K562 (cell line): Measurements from ENCODE around the gene E2F2. TPM values are rescaled to one million over a fixed set of nuclear protein-coding genes. Genes with fewer than 3 reads are reported as not detected.

Experiments used
- ARID1B ChIP-seq: fragments of 450-650 bp; IDR thresholded peaks from 2 replicates; pipeline ENCODE4 v1.6.1; 2016; ENCODE audit warnings: antibody characterized with exemption, mild to moderate bottlenecking, inconsistent platforms
- CTCFL ChIP-seq: IDR thresholded peaks from 2 replicates; pipeline ENCODE4 v1.6.1; 2011; ENCODE audit warnings: borderline replicate concordance, low read depth, mild to moderate bottlenecking, moderate library complexity, low read length; ENCODE audit not compliant: insufficient read depth, poor library complexity, severe bottlenecking
- HNRNPLL ChIP-seq: fragments of 200-400 bp; formaldehyde crosslinking; IDR thresholded peaks from 2 replicates; pipeline ENCODE4 v1.6.1; 2017; ENCODE audit warnings: low read length, low read depth, mild to moderate bottlenecking; ENCODE audit not compliant: poor library complexity, severe bottlenecking
- PRPF4 ChIP-seq: fragments of 200-400 bp; formaldehyde crosslinking; IDR thresholded peaks from one replicate; pipeline ENCODE4 v1.6.1; 2017; ENCODE audit warnings: low read length, low read depth, mild to moderate bottlenecking; ENCODE audit not compliant: insufficient read depth, poor library complexity, severe bottlenecking
- REST ChIP-seq, 2 experiments: fragments of 450-650 bp; formaldehyde crosslinking in 1 of 2; IDR thresholded peaks; 2 replicates each; pipeline versions ENCODE4 v1.4.0 to v1.6.1; 2014 to 2020; ENCODE audit warnings: mild to moderate bottlenecking in 2 of 2, borderline replicate concordance in 1 of 2, low read depth in 1 of 2
- RREB1 ChIP-seq: fragments of 250-450 bp; sonication (Bioruptor Pico); IDR thresholded peaks from 2 replicates; pipeline ENCODE4 v1.4.0; 2020
- SMARCA4 ChIP-seq: fragments of 450-650 bp; IDR thresholded peaks from 2 replicates; pipeline ENCODE4 v1.6.1; 2016
- SREBF2 ChIP-seq: sonication (generic); formaldehyde crosslinking; IDR thresholded peaks from 2 replicates; pipeline ENCODE4 v1.4.0; 2020; ENCODE audit warnings: mild to moderate bottlenecking, missing genetic modification reagents
- ZNF253 ChIP-seq: fragments of 250-450 bp; sonication (Bioruptor Pico); conservative IDR thresholded peaks from 2 replicates; pipeline ENCODE4 v1.6.1; 2021; ENCODE audit warnings: mild to moderate bottlenecking
- ZNF274 ChIP-seq: IDR thresholded peaks from 2 replicates; pipeline ENCODE4 v1.6.1; 2011; ENCODE audit warnings: low read depth, mild to moderate bottlenecking, low read length, moderate library complexity, borderline replicate concordance
- ZNF511 ChIP-seq: sonication (generic); formaldehyde crosslinking; IDR thresholded peaks from 2 replicates; pipeline ENCODE4 v1.8.0; 2022; ENCODE audit warnings: mild to moderate bottlenecking, missing genetic modification reagents
- polyA plus RNA-seq, 8 experiments: library from polyadenylated mRNA; depleted of rRNA in 4 of 8; stranded (reverse) in 5 of 8; unstranded in 3 of 8; fragments of >200 nt; fragmentation: Nextera tagmentation in 2 of 8; fragmentation: Illumina TruSeq in 1 of 8; extraction: Ambion mirVana in 2 of 8; extraction: Trizol in 1 of 8; gene quantifications; 2 replicates each; pipeline versions ENCODE4 v1.2.1 to v1.2.3, GENCODE V29; 2011 to 2014; ENCODE audit warnings: inconsistent platforms in 1 of 8, missing spikeins in 1 of 8
- total RNA-seq, 7 experiments: library from RNA; depleted of rRNA in 6 of 7; stranded (reverse); fragments of >200 nt in 6 of 7; fragmentation: Illumina TruSeq in 2 of 7; extraction: Trizol in 2 of 7; gene quantifications; 2 replicates each; pipeline versions ENCODE4 v1.2.1 to v1.2.3, GENCODE V29; 2011 to 2021; ENCODE audit warnings: low replicate concordance in 1 of 7

E2F2 gene
- total and polyA plus RNA-seq, 9 of the 15 experiments (the other 6 are each of a cell fraction or from before 2014, with no cell fraction given) = 3.1 to 25.3 (median 11.4) TPM

GRCh38 chr1:23527900-23528249 lies 3.2 kb downstream of the E2F2 start (continued):
- TF ChIP-seq PRPF4 (no peak), SMARCA4 (no peak), REST (IDR thresholded peaks at IDR 0.05; ENCODE audit: borderline replicate concordance) (no peak), REST (CRISPR knock-in tag; IDR thresholded peaks at IDR 0.05; ENCODE audit: low read depth) (no peak), CTCFL (no peak), ZNF274 (no peak), ARID1B (no peak), HNRNPLL (no peak), ZNF253 (CRISPR knock-in tag) (no peak), SREBF2 (CRISPR knock-in tag) (no peak), RREB1 (no peak), ZNF511 (CRISPR knock-in tag) (no peak)
